ENCODE measurements around the gene AK5. TPM values are rescaled to one million over a fixed set of nuclear protein-coding genes. Genes with fewer than 3 reads are reported as not detected.

AK5 gene, protein sequence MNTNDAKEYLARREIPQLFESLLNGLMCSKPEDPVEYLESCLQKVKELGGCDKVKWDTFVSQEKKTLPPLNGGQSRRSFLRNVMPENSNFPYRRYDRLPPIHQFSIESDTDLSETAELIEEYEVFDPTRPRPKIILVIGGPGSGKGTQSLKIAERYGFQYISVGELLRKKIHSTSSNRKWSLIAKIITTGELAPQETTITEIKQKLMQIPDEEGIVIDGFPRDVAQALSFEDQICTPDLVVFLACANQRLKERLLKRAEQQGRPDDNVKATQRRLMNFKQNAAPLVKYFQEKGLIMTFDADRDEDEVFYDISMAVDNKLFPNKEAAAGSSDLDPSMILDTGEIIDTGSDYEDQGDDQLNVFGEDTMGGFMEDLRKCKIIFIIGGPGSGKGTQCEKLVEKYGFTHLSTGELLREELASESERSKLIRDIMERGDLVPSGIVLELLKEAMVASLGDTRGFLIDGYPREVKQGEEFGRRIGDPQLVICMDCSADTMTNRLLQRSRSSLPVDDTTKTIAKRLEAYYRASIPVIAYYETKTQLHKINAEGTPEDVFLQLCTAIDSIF
- total RNA-seq, result 6.9 TPM

- Histone ChIP-seq H3K4me3 (peak within 1 kb of the TSS; percentile 38 to 50), H3K27me3 (no peaks in the 10 kb centered on the region), H3K36me3 (no peaks in the 10 kb centered on the region), H3K4me1 (peaks cover 12% of the 10 kb centered on the region), H3K9me3 (no peaks in the 10 kb centered on the region), H3K27ac (no peak within 1 kb of the TSS)
- TF ChIP-seq, protein P1, sequence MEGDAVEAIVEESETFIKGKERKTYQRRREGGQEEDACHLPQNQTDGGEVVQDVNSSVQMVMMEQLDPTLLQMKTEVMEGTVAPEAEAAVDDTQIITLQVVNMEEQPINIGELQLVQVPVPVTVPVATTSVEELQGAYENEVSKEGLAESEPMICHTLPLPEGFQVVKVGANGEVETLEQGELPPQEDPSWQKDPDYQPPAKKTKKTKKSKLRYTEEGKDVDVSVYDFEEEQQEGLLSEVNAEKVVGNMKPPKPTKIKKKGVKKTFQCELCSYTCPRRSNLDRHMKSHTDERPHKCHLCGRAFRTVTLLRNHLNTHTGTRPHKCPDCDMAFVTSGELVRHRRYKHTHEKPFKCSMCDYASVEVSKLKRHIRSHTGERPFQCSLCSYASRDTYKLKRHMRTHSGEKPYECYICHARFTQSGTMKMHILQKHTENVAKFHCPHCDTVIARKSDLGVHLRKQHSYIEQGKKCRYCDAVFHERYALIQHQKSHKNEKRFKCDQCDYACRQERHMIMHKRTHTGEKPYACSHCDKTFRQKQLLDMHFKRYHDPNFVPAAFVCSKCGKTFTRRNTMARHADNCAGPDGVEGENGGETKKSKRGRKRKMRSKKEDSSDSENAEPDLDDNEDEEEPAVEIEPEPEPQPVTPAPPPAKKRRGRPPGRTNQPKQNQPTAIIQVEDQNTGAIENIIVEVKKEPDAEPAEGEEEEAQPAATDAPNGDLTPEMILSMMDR (IDR thresholded peaks at IDR 0.05), result no peak
- TF ChIP-seq POLR2AphosphoS5 (IDR thresholded peaks at IDR 0.05; ENCODE audit: insufficient read depth in 1 of 2, low read depth in 1 of 2) (no peak), POLR2A (IDR thresholded peaks at IDR 0.05) (no peak)
- intact Hi-C loops (cut with DNase I), result no loop called here
- DNase-seq (ENCODE audit: extremely low spot score in 2 of 2), result no peak
Observed at GRCh38 chr1:77281491-77282186, at the start of gene AK5. AK5 (plus strand) TSS chr1:77282019; CDS start chr1:77282314, 295 bp downstream.

DNA sequence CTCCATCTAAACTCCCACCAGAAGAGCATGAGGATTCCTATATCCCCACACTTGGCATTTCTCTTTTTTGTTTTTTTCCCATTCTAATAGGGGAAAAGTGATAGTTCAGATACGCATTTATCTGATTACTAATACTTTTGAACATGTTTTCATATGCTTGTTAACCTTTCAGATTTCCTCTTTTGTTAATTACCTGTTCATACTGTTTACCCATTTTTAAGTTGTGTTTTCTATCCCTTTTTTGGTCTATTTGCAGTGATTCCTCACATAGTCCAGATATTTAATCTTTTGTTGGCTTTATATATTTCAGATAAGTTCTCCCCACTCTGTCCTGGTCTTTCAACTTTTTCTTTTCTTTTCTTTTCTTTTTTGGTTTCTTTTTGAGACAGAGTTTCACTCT, 49.0 kb upstream of the AK5 start:
- TF ChIP-seq POLR2AphosphoS5 (IDR thresholded peaks at IDR 0.05; ENCODE audit: insufficient read depth in 1 of 2, low read depth in 1 of 2), result no peak
- no peak for TF ChIP-seq POLR2A (IDR thresholded peaks at IDR 0.05)
- TF ChIP-seq, protein P1 (IDR thresholded peaks at IDR 0.05), result no peak
- Histone ChIP-seq H3K4me1 (no peaks in the 10 kb centered on the region), H3K36me3 (no peaks in the 10 kb centered on the region), H3K9me3 (no peaks in the 10 kb centered on the region), H3K4me3 (no peak overlapping the region), H3K27me3 (no peaks in the 10 kb centered on the region), H3K27ac (no peak overlapping the region)
- DNase-seq (ENCODE audit: extremely low spot score in 2 of 2), result no peak
- intact Hi-C loops (cut with DNase I), result no loop called here

DNA sequence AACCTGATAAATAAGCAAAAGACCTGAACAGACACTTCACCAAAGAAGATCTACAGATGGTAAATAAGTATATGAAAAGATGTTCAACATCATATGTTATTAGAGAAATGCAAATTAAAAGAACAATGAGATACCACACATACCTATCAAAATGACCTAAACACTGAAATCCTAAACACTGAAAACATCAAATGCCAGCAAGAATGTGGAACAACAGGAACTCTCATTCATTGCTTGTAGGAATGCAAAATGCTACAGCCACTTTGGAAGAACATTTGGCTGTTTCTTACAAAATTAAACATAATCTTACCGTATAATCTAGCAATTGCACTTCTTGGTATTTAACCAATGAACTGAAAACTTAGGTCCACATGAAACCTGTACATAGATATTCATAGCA, 47.7 kb upstream of the AK5 start:
- intact Hi-C loops (cut with DNase I), result no loop called here

GRCh38 chr1:77234943-77235342, 46.9 kb upstream of the AK5 start:
- no peaks in the 10 kb centered on the region for H3K27me3 ChIP-seq
- no peaks in the 10 kb centered on the region for H3K4me1 ChIP-seq
- TF ChIP-seq POLR2A (IDR thresholded peaks at IDR 0.05) (no peak), POLR2AphosphoS5 (IDR thresholded peaks at IDR 0.05; ENCODE audit: insufficient read depth in 1 of 2, low read depth in 1 of 2) (no peak)
- TF ChIP-seq, protein P1 (IDR thresholded peaks at IDR 0.05), result no peak
- no peak overlapping the region for H3K27ac ChIP-seq
- no peak overlapping the region for H3K4me3 ChIP-seq
- intact Hi-C loops (cut with DNase I), result no loop called here
- no peaks in the 10 kb centered on the region for H3K36me3 ChIP-seq
- DNase-seq (ENCODE audit: extremely low spot score in 2 of 2), result no peak
- H3K9me3 ChIP-seq, result no peaks in the 10 kb centered on the region

More for the DNA sequence above, 47.7 kb upstream of the AK5 start:
- DNase-seq (ENCODE audit: extremely low spot score in 2 of 2), result no peak
- H3K4me1 ChIP-seq, result no peaks in the 10 kb centered on the region
- H3K36me3 ChIP-seq, result no peaks in the 10 kb centered on the region
- TF ChIP-seq, protein P1 (IDR thresholded peaks at IDR 0.05), result no peak
- no peak for TF ChIP-seq POLR2A (IDR thresholded peaks at IDR 0.05)
- TF ChIP-seq POLR2AphosphoS5 (IDR thresholded peaks at IDR 0.05; ENCODE audit: insufficient read depth in 1 of 2, low read depth in 1 of 2), result no peak
- no peak overlapping the region for H3K4me3 ChIP-seq
- no peak overlapping the region for H3K27ac ChIP-seq
- no peaks in the 10 kb centered on the region for H3K27me3 ChIP-seq
- no peaks in the 10 kb centered on the region for H3K9me3 ChIP-seq

All from vagina (tissue), 2 donors.